Breast epithelium (tissue), 4 donors: ENCODE results near the gene GNB1. TPM values are rescaled to one million over a fixed set of nuclear protein-coding genes. Genes with fewer than 3 reads are reported as not detected.
"Not testable (repeated sequence)": the region's sequence is repeated elsewhere in the genome, so short reads cannot be mapped to it uniquely, and the experiment has no call there.

Experiments
- DNase-seq, 2 donors: peaks; one replicate each; pipeline ENCODE4 v3.0.0-alpha.2; 2019; ENCODE audit warnings: low spot score in 2 of 2
- H3K27ac ChIP-seq, 2 donors: fragments of 200-600 bp; sonication (generic) in 1 of 2; one replicate each; pipeline ENCODE4 v1.5.1; 2016 to 2019; ENCODE audit warnings: mild to moderate bottlenecking in 1 of 2
- H3K27me3 ChIP-seq, 2 donors: fragments of 200-600 bp; sonication (generic) in 1 of 2; one replicate each; pipeline versions ENCODE4 v1.5.1 to v1.6.0; 2017 to 2019; ENCODE audit warnings: control low read depth in 1 of 2, mild to moderate bottlenecking in 1 of 2
- H3K36me3 ChIP-seq: fragments of 200-600 bp; one replicate; pipeline ENCODE4 v1.5.1; 2019
- H3K4me1 ChIP-seq, 2 donors: fragments of 200-600 bp; sonication (generic); one replicate each; pipeline ENCODE4 v1.5.1; 2016 to 2019; ENCODE audit warnings: control low read depth in 1 of 2
- H3K4me3 ChIP-seq, 3 donors: fragments of 200-600 bp; sonication (generic); 1 replicate in 2 of 3; 2 replicates in 1 of 3; pipeline ENCODE4 v1.5.1; 2016 to 2019; ENCODE audit warnings: mild to moderate bottlenecking in 3 of 3, moderate library complexity in 2 of 3
- H3K9me3 ChIP-seq, 2 donors: fragments of 200-600 bp; sonication (generic) in 1 of 2; one replicate each; pipeline ENCODE4 v1.5.1; 2016 to 2019; ENCODE audit warnings: control low read depth in 1 of 2
- POLR2A ChIP-seq: fragments of 450-650 bp; IDR thresholded peaks from one replicate; pipeline ENCODE4 v1.6.1; 2016; ENCODE audit warnings: antibody characterized with exemption, mild to moderate bottlenecking, moderate library complexity
- POLR2AphosphoS5 ChIP-seq, 3 donors: sonication (generic); formaldehyde crosslinking; IDR thresholded peaks; one replicate each; pipeline ENCODE4 v1.6.1; 2017; ENCODE audit warnings: antibody characterized with exemption in 3 of 3
- intact Hi-C: fragments of 100-400 bp; cut with DNase I; formaldehyde crosslinking; loops from one replicate; pipeline ENCODE4 v1.15.1; 2023; ENCODE audit warnings: low total_unique reads
- total RNA-seq, 3 donors: library from RNA; depleted of rRNA; stranded (reverse); fragments of >200 nt; gene quantifications; one replicate each; pipeline ENCODE4 v1.1.0, GENCODE V29; 2016
- TF ChIP-seq, protein P1 (sequence below), 3 donors: fragments of 450-650 bp; IDR thresholded peaks; one replicate each; pipeline ENCODE4 v1.5.1; 2016 to 2017; ENCODE audit warnings: antibody characterized with exemption in 3 of 3, mild to moderate bottlenecking in 3 of 3, moderate library complexity in 3 of 3

GNB1 gene
- total RNA-seq, 3 donors from 2014 or later, result 108 to 138 (median 123) TPM

DNA sequence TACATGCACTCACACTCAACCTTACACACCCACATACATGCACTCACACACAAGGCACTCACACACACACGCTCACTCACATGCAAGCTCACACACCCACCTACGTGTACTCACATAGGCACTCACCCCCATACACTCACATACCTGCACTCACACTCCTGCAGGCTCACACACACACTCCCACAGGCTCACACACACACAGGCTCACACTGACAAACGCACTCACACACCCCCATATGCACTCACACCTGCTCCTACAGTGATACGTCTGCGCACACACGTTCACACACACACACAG is 47.3 kb upstream of the GNB1 start:
- DNase-seq, result no peak
- intact Hi-C loops, result no loop called here

DNA sequence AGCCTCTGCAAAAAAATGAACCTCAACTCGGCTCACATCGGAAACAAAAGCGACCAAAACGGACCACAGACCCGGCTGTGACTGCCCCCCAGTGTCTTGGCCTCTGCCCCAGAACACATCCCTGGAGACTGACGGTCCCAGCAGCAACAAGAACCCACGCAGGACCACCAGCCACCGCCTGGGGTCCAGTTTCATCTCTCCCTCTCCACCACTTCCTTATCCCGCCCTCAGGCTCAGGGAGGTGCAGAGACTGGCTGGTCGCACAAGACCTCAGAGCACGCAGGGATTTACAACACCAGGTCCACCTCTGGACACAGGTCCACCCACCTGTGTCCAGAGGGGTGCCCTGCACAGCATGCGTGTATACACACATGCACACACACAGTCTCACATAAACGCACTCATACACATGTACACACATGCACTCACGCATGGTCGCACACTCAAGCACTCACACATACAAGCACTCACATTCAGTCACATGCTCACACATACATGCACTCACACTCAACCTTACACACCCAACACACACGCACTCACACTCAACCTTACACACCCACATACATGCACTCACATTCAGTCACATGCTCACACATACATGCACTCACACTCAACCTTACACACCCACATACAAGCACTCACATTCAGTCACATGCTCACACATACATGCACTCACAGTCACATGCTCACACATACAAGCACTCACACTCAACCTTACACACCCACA is 46.8 kb upstream of the GNB1 start:
- no peak overlapping the region for H3K4me3 ChIP-seq
- peaks cover 0 to 27% of the 10 kb centered on the region in 2 donors for H3K27me3 ChIP-seq
- no peak for DNase-seq
- H3K9me3 ChIP-seq, result no peaks in the 10 kb centered on the region
- H3K4me1 ChIP-seq, result no peaks in the 10 kb centered on the region
- H3K36me3 ChIP-seq, result no peaks in the 10 kb centered on the region
- no peak for TF ChIP-seq POLR2AphosphoS5 (IDR thresholded peaks at IDR 0.05)
- no peak for TF ChIP-seq POLR2A
- TF ChIP-seq, protein P1, sequence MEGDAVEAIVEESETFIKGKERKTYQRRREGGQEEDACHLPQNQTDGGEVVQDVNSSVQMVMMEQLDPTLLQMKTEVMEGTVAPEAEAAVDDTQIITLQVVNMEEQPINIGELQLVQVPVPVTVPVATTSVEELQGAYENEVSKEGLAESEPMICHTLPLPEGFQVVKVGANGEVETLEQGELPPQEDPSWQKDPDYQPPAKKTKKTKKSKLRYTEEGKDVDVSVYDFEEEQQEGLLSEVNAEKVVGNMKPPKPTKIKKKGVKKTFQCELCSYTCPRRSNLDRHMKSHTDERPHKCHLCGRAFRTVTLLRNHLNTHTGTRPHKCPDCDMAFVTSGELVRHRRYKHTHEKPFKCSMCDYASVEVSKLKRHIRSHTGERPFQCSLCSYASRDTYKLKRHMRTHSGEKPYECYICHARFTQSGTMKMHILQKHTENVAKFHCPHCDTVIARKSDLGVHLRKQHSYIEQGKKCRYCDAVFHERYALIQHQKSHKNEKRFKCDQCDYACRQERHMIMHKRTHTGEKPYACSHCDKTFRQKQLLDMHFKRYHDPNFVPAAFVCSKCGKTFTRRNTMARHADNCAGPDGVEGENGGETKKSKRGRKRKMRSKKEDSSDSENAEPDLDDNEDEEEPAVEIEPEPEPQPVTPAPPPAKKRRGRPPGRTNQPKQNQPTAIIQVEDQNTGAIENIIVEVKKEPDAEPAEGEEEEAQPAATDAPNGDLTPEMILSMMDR (IDR thresholded peaks at IDR 0.05), result no peak
- intact Hi-C loops, result no loop called here
- H3K27ac ChIP-seq, result no peak overlapping the region

More for the DNA sequence above, 47.3 kb upstream of the GNB1 start:
- Histone ChIP-seq H3K4me3 (no peak overlapping the region), H3K9me3 (no peaks in the 10 kb centered on the region), H3K4me1 (no peaks in the 10 kb centered on the region), H3K27ac (no peak overlapping the region), H3K27me3 (peaks cover 0 to 32% of the 10 kb centered on the region in 2 donors), H3K36me3 (no peaks in the 10 kb centered on the region)
- TF ChIP-seq POLR2AphosphoS5 (IDR thresholded peaks at IDR 0.05) (no peak), POLR2A (no peak)
- TF ChIP-seq, protein P1 (IDR thresholded peaks at IDR 0.05), result no peak

DNA sequence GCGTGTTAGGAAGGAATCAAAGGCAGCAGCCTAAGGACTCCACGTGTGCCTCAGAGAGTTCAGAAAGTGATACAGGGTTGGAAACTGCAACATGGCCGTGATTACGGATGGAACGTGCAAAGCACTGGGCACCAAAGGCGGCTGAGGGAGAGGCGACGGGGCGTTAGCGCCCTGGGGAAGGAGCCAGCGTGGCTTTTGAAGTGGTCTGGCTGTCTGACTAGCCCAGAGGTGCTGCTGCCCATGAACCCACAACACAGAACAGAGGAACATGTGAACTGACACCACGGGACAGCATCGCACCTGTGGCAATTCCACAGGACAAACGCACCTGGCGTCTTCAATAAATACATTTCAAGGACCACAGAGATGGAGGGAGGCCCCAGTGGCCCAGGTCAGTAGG is 46.2 kb upstream of the GNB1 start:
- TF ChIP-seq POLR2AphosphoS5 (IDR thresholded peaks at IDR 0.05) (no peak), POLR2A (no peak)
- TF ChIP-seq, protein P1 (IDR thresholded peaks at IDR 0.05), result no peak
- H3K27ac ChIP-seq, result no peak overlapping the region
- no peak for DNase-seq
- no peak overlapping the region for H3K4me3 ChIP-seq
- no peaks in the 10 kb centered on the region for H3K36me3 ChIP-seq
- H3K9me3 ChIP-seq, result no peaks in the 10 kb centered on the region
- peaks cover 0 to 21% of the 10 kb centered on the region in 2 donors for H3K27me3 ChIP-seq
- no peaks in the 10 kb centered on the region for H3K4me1 ChIP-seq
- intact Hi-C loops, result no loop called here

DNA sequence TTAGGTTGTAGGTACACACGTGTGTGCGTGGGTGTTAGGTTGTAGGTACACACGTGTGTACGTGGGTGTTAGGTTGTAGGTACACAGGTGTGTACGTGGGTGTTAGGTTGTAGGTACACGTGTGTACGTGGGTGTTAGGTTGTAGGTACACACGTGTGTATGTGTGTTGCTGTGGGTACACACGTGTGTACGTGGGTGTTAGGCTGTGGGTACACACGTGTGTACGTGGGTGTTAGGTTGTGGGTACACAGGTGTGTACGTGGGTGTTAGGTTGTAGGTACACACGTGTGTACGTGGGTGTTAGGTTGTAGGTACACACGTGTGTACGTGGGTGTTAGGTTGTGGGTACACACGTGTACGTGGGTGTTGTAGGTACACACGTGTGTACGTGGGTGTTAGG is 44.0 kb upstream of the GNB1 start:
- intact Hi-C loops, H3K9me3 ChIP-seq, H3K4me1 ChIP-seq, H3K4me3 ChIP-seq, H3K27me3 ChIP-seq, DNase-seq, H3K27ac ChIP-seq, H3K36me3 ChIP-seq: not testable (repeated sequence)

DNA sequence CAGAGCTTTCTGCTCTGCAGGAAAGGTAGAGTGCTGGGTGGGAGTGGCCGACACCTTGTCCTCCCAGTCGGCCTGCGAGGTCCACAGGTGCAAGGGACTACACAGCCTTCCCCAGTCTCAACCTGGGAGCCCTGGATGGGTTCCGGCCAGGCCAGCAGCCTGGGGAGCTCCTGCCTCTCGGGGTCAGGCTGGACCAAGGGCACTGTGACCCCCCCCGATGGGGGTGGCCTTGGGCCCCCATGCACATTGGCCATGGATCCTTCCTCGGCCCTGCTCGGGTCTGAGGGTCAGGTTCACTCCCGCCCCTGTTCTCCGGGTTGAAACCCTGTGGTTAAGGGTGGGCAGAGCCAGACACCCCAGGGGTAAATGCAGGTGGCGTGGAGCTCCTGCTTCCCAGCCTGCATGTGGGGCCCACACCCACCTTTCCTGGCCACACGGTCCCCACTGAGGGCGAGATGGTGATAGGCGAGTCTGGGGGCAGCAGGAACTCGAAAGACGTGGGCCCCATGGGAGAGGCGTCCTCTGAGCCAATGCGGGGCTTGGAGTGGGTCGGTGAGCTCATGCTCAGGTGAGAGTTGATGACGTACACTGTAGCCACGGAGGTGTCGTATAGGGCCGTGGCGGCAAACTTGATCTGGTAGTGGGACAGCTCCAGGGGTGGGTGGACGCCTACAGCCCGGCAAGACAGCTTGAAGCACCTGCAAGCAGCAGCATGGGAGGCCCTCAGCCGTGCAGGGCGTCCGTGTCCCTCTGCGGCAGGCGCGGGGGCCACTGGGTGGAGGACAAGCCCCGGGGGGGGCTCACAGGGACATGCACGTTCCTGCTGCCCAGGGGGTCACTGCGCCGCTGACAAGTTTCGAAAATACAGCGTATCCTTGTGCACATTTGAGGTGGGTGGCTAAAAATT is 39.0 kb upstream of the GNB1 start:
- DNase-seq, result no peak
- H3K9me3 ChIP-seq, result no peaks in the 10 kb centered on the region
- H3K27me3 ChIP-seq, result no peaks in the 10 kb centered on the region
- no peak overlapping the region for H3K4me3 ChIP-seq
- H3K27ac ChIP-seq, result no peak overlapping the region
- TF ChIP-seq, protein P1 (IDR thresholded peaks at IDR 0.05), result no peak
- TF ChIP-seq POLR2A (no peak), POLR2AphosphoS5 (IDR thresholded peaks at IDR 0.05) (no peak)
- intact Hi-C loops, result no loop called here
- H3K4me1 ChIP-seq, result no peaks in the 10 kb centered on the region
- H3K36me3 ChIP-seq, result no peaks in the 10 kb centered on the region
